ENCODE measurements around the gene CGNL1.

CGNL1 gene

GRCh38 chr15:57548835-57549234, 172.5 kb downstream of the CGNL1 start:
- Histone ChIP-seq H3K27ac (ENCODE audit: insufficient read depth in 1 of 2, low read depth in 1 of 2, low read length in 2 of 2, poor library complexity in 1 of 2, severe bottlenecking in 2 of 2) (no peak overlapping the region), H3K4me1 (ENCODE audit: control extremely low read depth in 1 of 4, control insufficient read depth in 4 of 4, insufficient read depth in 4 of 4, low read length in 3 of 4) (no peaks in the 10 kb centered on the region), H3K4me3 (ENCODE audit: control insufficient read depth in 1 of 7, extremely low read depth in 1 of 7, insufficient read depth in 4 of 7, low read depth in 2 of 7, low read length in 6 of 7) (no peak overlapping the region), H3K9me3 (ENCODE audit: control extremely low read depth in 1 of 5, control insufficient read depth in 4 of 5, insufficient read depth in 2 of 5, low read depth in 1 of 5, low read length in 4 of 5) (no peaks in the 10 kb centered on the region), H3K27me3 (replicated peaks in 2 of 5; ENCODE audit: control insufficient read depth in 4 of 5, insufficient read depth in 5 of 5, low read length in 4 of 5) (peaks cover 0 to 3% (median 0%) of the 10 kb centered on the region in 5 experiments), H3K36me3 (ENCODE audit: control insufficient read depth in 4 of 4, insufficient read depth in 4 of 4, low read length in 3 of 4) (no peaks in the 10 kb centered on the region)
- WGBS (ENCODE audit: insufficient coverage), result 79% methylated on average over 5 of the region's 5 CpGs
- POLR2A ChIA-PET, result no interaction called here
- no peak for DNase-seq
- CTCF ChIA-PET, result interaction anchor here (2.7 kb wide), 1 partner anchor 11 kb away, joined by 13 read pairs; no protein-coding TSS in a partner anchor

- Histone ChIP-seq H3K4me3 (ENCODE audit: control insufficient read depth in 1 of 7, extremely low read depth in 1 of 7, insufficient read depth in 4 of 7, low read depth in 2 of 7, low read length in 6 of 7) (no peak overlapping the region), H3K36me3 (ENCODE audit: control insufficient read depth in 4 of 4, insufficient read depth in 4 of 4, low read length in 3 of 4) (no peaks in the 10 kb centered on the region), H3K9me3 (ENCODE audit: control extremely low read depth in 1 of 5, control insufficient read depth in 4 of 5, insufficient read depth in 2 of 5, low read depth in 1 of 5, low read length in 4 of 5) (no peaks in the 10 kb centered on the region), H3K4me1 (ENCODE audit: control extremely low read depth in 1 of 4, control insufficient read depth in 4 of 4, insufficient read depth in 4 of 4, low read length in 3 of 4) (no peaks in the 10 kb centered on the region), H3K27ac (ENCODE audit: insufficient read depth in 1 of 2, low read depth in 1 of 2, low read length in 2 of 2, poor library complexity in 1 of 2, severe bottlenecking in 2 of 2) (no peak overlapping the region), H3K27me3 (replicated peaks in 2 of 5; ENCODE audit: control insufficient read depth in 4 of 5, insufficient read depth in 5 of 5, low read length in 4 of 5) (peaks cover 0 to 3% (median 0%) of the 10 kb centered on the region in 5 experiments)
- 100% methylated on average over 4 of the region's 6 CpGs for WGBS (ENCODE audit: insufficient coverage)
- ChIA-PET POLR2A (no interaction called here), CTCF (interaction anchor here (2.4 to 2.7 kb wide), 2 partner anchors 10 to 521 kb away, joined by 5 to 13 read pairs; no protein-coding TSS in a partner anchor)
- no peak for DNase-seq
Measured at GRCh38 chr15:57549935-57550334, 173.6 kb downstream of the CGNL1 start.

DNA sequence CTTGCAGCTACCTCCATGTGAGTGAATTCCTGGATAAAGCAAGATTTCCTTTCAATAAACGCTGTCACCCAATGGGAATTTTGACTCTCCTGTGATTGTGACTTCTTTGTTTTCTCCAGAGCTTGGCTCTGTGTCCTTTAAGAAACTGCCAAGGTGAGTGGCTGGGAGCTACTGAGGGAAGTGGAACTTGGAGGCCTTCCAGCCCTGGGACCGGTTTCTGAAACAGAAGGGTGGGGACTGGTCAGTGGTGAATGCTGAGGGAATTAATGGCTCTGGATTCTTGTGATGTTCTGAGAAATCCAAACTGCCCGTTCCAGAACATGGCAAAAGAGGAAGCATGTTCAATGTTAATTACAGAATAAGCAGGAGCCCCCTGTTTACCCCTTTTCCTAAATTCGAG, 174.3 kb downstream of the CGNL1 start:
- Histone ChIP-seq H3K4me3 (ENCODE audit: control insufficient read depth in 1 of 7, extremely low read depth in 1 of 7, insufficient read depth in 4 of 7, low read depth in 2 of 7, low read length in 6 of 7) (no peak overlapping the region), H3K4me1 (ENCODE audit: control extremely low read depth in 1 of 4, control insufficient read depth in 4 of 4, insufficient read depth in 4 of 4, low read length in 3 of 4) (no peaks in the 10 kb centered on the region), H3K27me3 (replicated peaks in 2 of 5; ENCODE audit: control insufficient read depth in 4 of 5, insufficient read depth in 5 of 5, low read length in 4 of 5) (peaks cover 0 to 3% (median 0%) of the 10 kb centered on the region in 5 experiments), H3K27ac (ENCODE audit: insufficient read depth in 1 of 2, low read depth in 1 of 2, low read length in 2 of 2, poor library complexity in 1 of 2, severe bottlenecking in 2 of 2) (no peak overlapping the region), H3K36me3 (ENCODE audit: control insufficient read depth in 4 of 4, insufficient read depth in 4 of 4, low read length in 3 of 4) (no peaks in the 10 kb centered on the region), H3K9me3 (ENCODE audit: control extremely low read depth in 1 of 5, control insufficient read depth in 4 of 5, insufficient read depth in 2 of 5, low read depth in 1 of 5, low read length in 4 of 5) (no peaks in the 10 kb centered on the region)
- POLR2A ChIA-PET, result no interaction called here
- DNase-seq, result no peak
- WGBS (ENCODE audit: insufficient coverage), result 92% methylated on average over 3 of the region's 4 CpGs
- CTCF ChIA-PET, result interaction anchor here (2.4 kb wide), 1 partner anchor 520 kb away, joined by 5 read pairs; no protein-coding TSS in a partner anchor

DNA sequence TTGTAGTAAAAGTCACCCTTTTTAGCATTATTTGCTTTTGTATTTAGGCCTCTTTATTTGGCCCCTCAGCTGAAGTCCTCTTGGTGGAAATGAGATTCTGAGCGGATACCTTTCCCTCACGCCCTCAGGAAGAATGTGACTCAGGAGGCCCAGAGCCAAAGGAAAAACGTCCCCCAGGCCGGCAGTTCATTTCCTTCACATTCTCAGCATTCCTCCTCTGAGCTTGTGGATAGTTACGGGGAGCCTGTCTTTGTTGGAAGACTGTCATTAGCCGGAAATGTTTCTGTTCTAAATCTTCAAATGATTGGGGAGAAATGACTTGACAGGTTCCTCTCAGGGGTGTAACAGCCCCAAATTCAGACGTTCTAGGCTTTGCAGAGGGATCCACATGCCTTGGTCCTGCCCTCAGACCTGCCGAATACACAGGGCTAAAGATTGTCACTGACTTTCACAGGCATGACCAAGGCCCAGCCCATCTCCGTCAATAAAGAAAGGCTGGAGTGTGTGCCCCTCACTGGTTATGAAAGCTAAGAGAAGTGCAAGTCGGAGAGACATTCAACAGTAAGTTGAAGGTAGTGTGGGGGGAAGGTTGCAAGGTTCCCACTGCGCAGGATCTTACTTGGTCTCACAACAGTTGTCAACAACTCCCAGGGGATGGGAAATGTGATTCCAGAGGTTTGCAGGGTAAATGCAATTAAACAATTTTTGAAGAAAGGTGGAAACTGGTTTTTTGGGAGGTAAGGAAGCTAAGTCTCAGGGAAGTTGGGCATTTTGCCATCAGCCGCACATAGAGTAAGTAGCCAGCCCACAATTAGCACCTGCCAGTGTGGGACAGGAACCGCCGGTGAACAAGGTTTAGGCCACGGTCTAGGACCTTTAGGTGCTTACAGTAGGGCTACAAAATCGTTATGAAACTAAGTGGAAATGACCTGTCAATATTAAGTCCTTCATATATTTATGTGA, 175.7 kb downstream of the CGNL1 start:
- Histone ChIP-seq H3K36me3 (ENCODE audit: control insufficient read depth in 4 of 4, insufficient read depth in 4 of 4, low read length in 3 of 4) (no peaks in the 10 kb centered on the region), H3K9me3 (ENCODE audit: control extremely low read depth in 1 of 5, control insufficient read depth in 4 of 5, insufficient read depth in 2 of 5, low read depth in 1 of 5, low read length in 4 of 5) (no peaks in the 10 kb centered on the region), H3K27ac (ENCODE audit: insufficient read depth in 1 of 2, low read depth in 1 of 2, low read length in 2 of 2, poor library complexity in 1 of 2, severe bottlenecking in 2 of 2) (no peak overlapping the region), H3K4me1 (ENCODE audit: control extremely low read depth in 1 of 4, control insufficient read depth in 4 of 4, insufficient read depth in 4 of 4, low read length in 3 of 4) (no peaks in the 10 kb centered on the region), H3K4me3 (ENCODE audit: control insufficient read depth in 1 of 7, extremely low read depth in 1 of 7, insufficient read depth in 4 of 7, low read depth in 2 of 7, low read length in 6 of 7) (no peak overlapping the region), H3K27me3 (replicated peaks in 2 of 5; ENCODE audit: control insufficient read depth in 4 of 5, insufficient read depth in 5 of 5, low read length in 4 of 5) (peaks cover 0 to 1% (median 0%) of the 10 kb centered on the region in 5 experiments)
- DNase-seq, result no peak
- 92% methylated on average over 11 of the region's 16 CpGs for WGBS (ENCODE audit: insufficient coverage)
- ChIA-PET CTCF (interaction anchor here (2.4 to 4.8 kb wide), 2 partner anchors 9 to 519 kb away, joined by 5 to 18 read pairs; no protein-coding TSS in a partner anchor), POLR2A (interaction anchor here (0.6 kb wide), 1 partner anchor 196 kb away, joined by 3 read pairs; no protein-coding TSS in a partner anchor)

DNA sequence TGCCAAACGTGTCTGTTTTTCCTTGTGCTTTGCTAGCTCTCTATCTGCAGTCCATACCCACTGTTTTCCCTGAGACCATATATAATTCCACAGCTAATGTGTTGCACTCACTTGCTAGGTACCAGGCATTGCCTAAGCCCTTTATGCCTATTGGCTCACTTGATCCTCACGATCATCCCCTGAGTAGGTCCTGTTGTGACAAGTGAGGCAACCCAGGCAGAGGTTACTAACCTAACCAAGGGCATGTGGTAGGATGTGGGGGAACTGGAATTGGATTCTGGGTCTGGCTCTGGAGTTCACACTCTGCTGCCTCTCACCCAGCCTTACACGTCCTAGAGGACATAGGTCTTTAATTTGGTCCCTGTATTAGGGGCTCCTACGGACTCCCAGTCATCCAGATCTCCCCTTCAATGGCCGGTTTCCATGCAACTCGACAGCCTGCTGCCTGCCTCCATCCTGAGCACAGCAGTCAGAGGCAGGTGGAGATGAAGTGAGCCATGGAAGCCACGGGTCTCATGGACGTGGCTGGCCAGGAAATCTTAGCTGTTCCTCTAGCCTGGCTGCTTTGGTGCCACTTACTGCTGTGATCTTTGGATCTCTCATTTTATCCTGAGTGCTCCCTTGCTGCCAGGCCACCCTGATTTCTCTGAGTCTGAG, 176.5 kb downstream of the CGNL1 start:
- Histone ChIP-seq H3K4me1 (ENCODE audit: control extremely low read depth in 1 of 4, control insufficient read depth in 4 of 4, insufficient read depth in 4 of 4, low read length in 3 of 4) (no peaks in the 10 kb centered on the region), H3K4me3 (ENCODE audit: control insufficient read depth in 1 of 7, extremely low read depth in 1 of 7, insufficient read depth in 4 of 7, low read depth in 2 of 7, low read length in 6 of 7) (no peak overlapping the region), H3K27me3 (replicated peaks in 2 of 5; ENCODE audit: control insufficient read depth in 4 of 5, insufficient read depth in 5 of 5, low read length in 4 of 5) (peaks cover 0 to 1% (median 0%) of the 10 kb centered on the region in 5 experiments), H3K27ac (ENCODE audit: insufficient read depth in 1 of 2, low read depth in 1 of 2, low read length in 2 of 2, poor library complexity in 1 of 2, severe bottlenecking in 2 of 2) (no peak overlapping the region), H3K36me3 (ENCODE audit: control insufficient read depth in 4 of 4, insufficient read depth in 4 of 4, low read length in 3 of 4) (no peaks in the 10 kb centered on the region), H3K9me3 (ENCODE audit: control extremely low read depth in 1 of 5, control insufficient read depth in 4 of 5, insufficient read depth in 2 of 5, low read depth in 1 of 5, low read length in 4 of 5) (peaks cover 0 to 2% (median 0%) of the 10 kb centered on the region in 5 experiments)
- DNase-seq, result no peak
- CTCF ChIA-PET, result interaction anchor here (4.8 kb wide), 1 partner anchor 10 kb away, joined by 18 read pairs; no protein-coding TSS in a partner anchor
- POLR2A ChIA-PET, result no interaction called here
- WGBS (ENCODE audit: insufficient coverage), result 96% methylated on average over 7 of the region's 8 CpGs

DNA sequence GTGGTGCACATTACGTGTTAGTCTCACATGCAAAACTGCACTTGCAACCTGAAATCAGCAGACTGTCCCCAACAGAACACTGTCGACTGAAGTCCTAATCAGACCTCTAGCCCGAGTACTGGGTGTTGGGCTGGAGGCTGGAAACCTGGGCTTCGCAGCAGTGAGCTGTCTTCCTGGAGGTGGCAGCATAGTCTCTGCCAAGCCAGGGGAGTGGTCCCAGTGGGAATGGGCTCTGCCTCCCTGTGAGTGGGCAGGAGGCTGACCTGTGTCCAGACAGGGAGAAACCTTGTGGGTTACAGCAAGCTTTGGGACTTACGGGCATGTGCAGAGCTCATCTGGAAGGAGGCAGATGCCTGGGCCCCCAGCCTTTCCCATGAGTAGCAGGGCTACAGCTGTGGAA, 177.2 kb downstream of the CGNL1 start:
- DNase-seq, result no peak
- H3K4me1 ChIP-seq (ENCODE audit: control extremely low read depth in 1 of 4, control insufficient read depth in 4 of 4, insufficient read depth in 4 of 4, low read length in 3 of 4), result no peaks in the 10 kb centered on the region
- H3K27ac ChIP-seq (ENCODE audit: insufficient read depth in 1 of 2, low read depth in 1 of 2, low read length in 2 of 2, poor library complexity in 1 of 2, severe bottlenecking in 2 of 2), result no peak overlapping the region
- no peak overlapping the region for H3K4me3 ChIP-seq (ENCODE audit: control insufficient read depth in 1 of 7, extremely low read depth in 1 of 7, insufficient read depth in 4 of 7, low read depth in 2 of 7, low read length in 6 of 7)
- 98% methylated on average over 5 of the region's 5 CpGs for whole genome bisulfite sequencing (ENCODE audit: insufficient coverage)
- CTCF ChIA-PET, result interaction anchor here (0.7 to 4.8 kb wide), 2 partner anchors 10 to 25 kb away, joined by 3 to 18 read pairs; no protein-coding TSS in a partner anchor
- H3K36me3 ChIP-seq (ENCODE audit: control insufficient read depth in 4 of 4, insufficient read depth in 4 of 4, low read length in 3 of 4), result no peaks in the 10 kb centered on the region
- POLR2A ChIA-PET, result no interaction called here
- peaks cover 0 to 1% (median 0%) of the 10 kb centered on the region in 5 experiments for H3K27me3 ChIP-seq (replicated peaks in 2 of 5; ENCODE audit: control insufficient read depth in 4 of 5, insufficient read depth in 5 of 5, low read length in 4 of 5)
- H3K9me3 ChIP-seq (ENCODE audit: control extremely low read depth in 1 of 5, control insufficient read depth in 4 of 5, insufficient read depth in 2 of 5, low read depth in 1 of 5, low read length in 4 of 5), result peaks cover 0 to 2% (median 0%) of the 10 kb centered on the region in 5 experiments

All from common myeloid progenitor, CD34-positive (primary cell).